OCI-LY1 (cell line): ENCODE results near the gene CCND3.

ENCODE experiments used
- CTCF ChIP-seq: fragments of 200-600 bp; sonication (generic), shearing (Covaris generic); IDR thresholded peaks from 2 replicates; pipeline ENCODE4 v1.5.1; 2017; ENCODE audit warnings: mild to moderate bottlenecking, antibody characterized with exemption, low read length, moderate library complexity, mixed read lengths
- EZH2 ChIP-seq: fragments of 200-600 bp; sonication (generic), shearing (Covaris generic); IDR thresholded peaks from 2 replicates; pipeline ENCODE4 v1.8.0; 2017; ENCODE audit warnings: borderline replicate concordance, mixed run types, mild to moderate bottlenecking, antibody characterized with exemption, low read length, moderate library complexity, mixed read lengths

DNA sequence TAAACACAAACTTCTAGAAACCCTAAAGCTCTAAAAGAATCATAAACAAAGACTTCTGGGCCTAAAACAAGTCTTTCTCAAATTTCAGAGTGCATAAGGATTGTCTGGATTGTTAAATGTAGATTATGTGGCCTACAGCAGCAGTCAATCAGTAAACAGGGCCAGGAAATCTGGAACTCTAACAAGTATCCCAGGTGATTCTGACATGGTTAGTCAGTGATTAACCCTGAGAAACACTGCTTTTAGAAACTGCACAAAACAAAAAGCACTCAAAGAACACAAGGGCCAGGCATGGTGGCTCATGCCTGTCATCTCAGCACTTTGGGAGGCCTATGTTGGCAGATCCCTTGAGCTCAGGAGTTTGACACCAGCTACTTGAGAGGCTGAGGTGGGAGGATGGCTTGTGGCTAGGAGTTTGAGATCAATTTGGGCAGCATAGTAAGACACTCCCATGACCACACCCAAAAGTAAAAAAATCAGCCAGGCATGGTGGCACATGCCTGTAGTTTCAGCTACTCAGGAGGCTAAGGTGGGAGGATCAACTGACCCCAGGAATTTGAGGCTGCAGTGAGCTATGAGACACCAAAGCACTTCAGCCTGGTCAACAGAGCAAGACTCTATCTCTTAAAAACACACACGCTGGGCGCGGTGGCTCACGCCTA is 26.6 kb downstream of the CCND3 start:
- no peak for TF ChIP-seq CTCF
- TF ChIP-seq EZH2: no peak
